ENCODE measurements around the gene FAM200B.
A peak's percentile ranks its signal among the peaks of the same experiment; 100 is the strongest.

Gene FAM200B

DNA sequence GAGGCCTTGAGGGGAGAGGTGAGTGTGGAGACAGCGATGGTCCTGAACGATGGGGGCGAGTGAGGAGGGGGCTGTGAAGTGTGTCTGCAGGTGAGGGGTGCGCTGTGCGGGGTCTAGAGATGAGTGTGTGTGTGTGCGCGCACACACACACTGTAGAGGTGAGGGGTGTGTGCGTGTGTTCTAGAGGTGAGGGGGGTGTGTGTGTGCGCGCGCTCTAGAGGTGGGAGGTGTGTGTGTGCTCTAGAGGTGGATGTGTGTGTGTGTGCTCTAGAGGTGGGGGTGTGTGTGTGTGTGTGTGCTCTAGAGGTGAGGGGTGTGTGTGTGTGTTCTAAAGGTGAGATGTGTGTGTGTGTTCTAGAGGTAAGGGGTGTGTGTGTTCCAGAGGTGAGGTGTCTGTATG, 21.8 kb downstream of the FAM200B start:
- H3K27ac ChIP-seq, result no peak overlapping the region
- in situ Hi-C loops (cut with HindIII; ENCODE audit: low pct_ligation_motif_present, low sequenced_read_pairs), result no loop called here
- TF ChIP-seq CTCF (IDR thresholded peaks at IDR 0.05; ENCODE audit: low read depth, low read length, missing control alignments), result no peak

DNA sequence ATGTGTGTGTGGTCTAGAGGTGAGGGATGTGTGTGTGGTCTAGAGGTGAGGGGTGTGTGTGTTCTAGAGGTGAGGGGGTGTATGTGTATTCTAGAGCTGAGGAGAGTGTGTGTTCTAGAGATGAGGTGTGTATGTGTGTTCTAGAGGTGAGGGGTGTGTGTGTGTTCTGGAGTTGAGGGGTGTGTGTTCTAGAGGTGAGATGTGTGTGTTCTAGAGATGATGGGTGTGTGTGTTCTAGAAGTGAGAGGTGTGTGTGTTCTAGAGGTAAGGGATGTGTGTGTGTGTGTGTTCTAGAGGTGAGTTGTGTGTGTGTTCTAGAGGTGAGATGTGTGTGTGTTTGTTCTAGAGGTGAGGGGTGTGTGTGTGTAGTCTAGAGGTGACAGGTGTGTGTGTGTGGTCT, 22.5 kb downstream of the FAM200B start:
- in situ Hi-C loops (cut with HindIII; ENCODE audit: low pct_ligation_motif_present, low sequenced_read_pairs), result no loop called here
- Histone ChIP-seq H3K36me3 (replicated peaks) (no peaks in the 10 kb centered on the region), H3K4me3 (ENCODE audit: low read depth, low read length) (no peak overlapping the region), H3K27me3 (replicated peaks) (no peaks in the 10 kb centered on the region), H3K27ac (no peak overlapping the region)
- no peak for TF ChIP-seq CTCF (IDR thresholded peaks at IDR 0.05; ENCODE audit: low read depth, low read length, missing control alignments)
- no peak for DNase-seq

More for the DNA sequence above, 21.8 kb downstream of the FAM200B start:
- no peaks in the 10 kb centered on the region for H3K36me3 ChIP-seq (replicated peaks)
- peak overlapping the region; percentile 66 for H3K4me3 ChIP-seq (ENCODE audit: low read depth, low read length)
- no peak for DNase-seq
- no peaks in the 10 kb centered on the region for H3K27me3 ChIP-seq (replicated peaks)

DNA sequence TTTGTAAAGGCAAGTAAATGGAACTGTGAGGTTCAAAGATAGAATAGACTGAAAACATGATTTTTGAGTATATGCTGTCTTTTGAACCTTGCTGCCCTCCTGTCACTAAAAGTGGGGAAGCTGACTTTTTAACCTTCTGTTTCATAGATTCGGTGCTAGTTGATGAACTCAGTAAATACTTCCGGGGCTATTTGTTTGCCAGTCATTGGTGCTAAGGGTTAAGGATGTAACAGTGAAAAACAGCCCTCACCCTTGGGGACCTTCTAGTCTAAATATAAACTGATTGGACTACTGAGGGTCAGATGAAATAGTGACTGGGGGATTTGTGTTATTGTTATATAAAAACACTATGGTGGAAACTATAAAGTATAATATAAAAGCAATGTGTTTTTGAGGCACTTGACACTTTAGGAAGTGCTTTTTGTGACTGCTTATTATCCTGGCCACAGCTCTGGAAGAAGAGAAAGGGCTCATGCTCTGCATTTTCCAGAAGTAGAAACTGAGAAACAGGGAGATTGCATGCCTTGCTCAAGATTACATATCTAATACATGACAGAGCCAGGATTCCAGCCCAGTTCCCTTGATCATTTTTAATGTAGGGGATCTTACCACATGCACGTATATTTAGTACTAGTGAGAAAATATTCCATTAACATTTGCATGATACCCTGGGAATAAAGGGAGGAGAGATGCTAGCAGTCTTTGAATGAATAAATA, 25.2 kb downstream of the FAM200B start:
- H3K27ac ChIP-seq, result no peak overlapping the region
- DNase-seq, result no peak
- H3K4me3 ChIP-seq (ENCODE audit: low read depth, low read length), result no peak overlapping the region
- no peaks in the 10 kb centered on the region for H3K36me3 ChIP-seq (replicated peaks)
- TF ChIP-seq CTCF (IDR thresholded peaks at IDR 0.05; ENCODE audit: low read depth, low read length, missing control alignments), result no peak
- in situ Hi-C loops (cut with HindIII; ENCODE audit: low pct_ligation_motif_present, low sequenced_read_pairs), result no loop called here
- no peaks in the 10 kb centered on the region for H3K27me3 ChIP-seq (replicated peaks)

GRCh38 chr4:15707363-15707715, 25.7 kb downstream of the FAM200B start:
- DNase-seq, result no peak
- no peaks in the 10 kb centered on the region for H3K27me3 ChIP-seq (replicated peaks)
- TF ChIP-seq CTCF (IDR thresholded peaks at IDR 0.05; ENCODE audit: low read depth, low read length, missing control alignments), result no peak

GRCh38 chr4:15711762-15712161, 30.1 kb downstream of the FAM200B start:
- Histone ChIP-seq H3K36me3 (replicated peaks) (no peaks in the 10 kb centered on the region), H3K4me3 (ENCODE audit: low read depth, low read length) (no peak overlapping the region), H3K27ac (no peak overlapping the region), H3K27me3 (replicated peaks) (no peaks in the 10 kb centered on the region)
- TF ChIP-seq CTCF (IDR thresholded peaks at IDR 0.05; ENCODE audit: low read depth, low read length, missing control alignments), result no peak
- in situ Hi-C loops (cut with HindIII; ENCODE audit: low pct_ligation_motif_present, low sequenced_read_pairs), result no loop called here
- DNase-seq, result no peak

More at GRCh38 chr4:15707363-15707715, 25.7 kb downstream of the FAM200B start:
- Histone ChIP-seq H3K4me3 (ENCODE audit: low read depth, low read length) (no peak overlapping the region), H3K27ac (no peak overlapping the region), H3K36me3 (replicated peaks) (no peaks in the 10 kb centered on the region)
- in situ Hi-C loops (cut with HindIII; ENCODE audit: low pct_ligation_motif_present, low sequenced_read_pairs), result no loop called here

- Histone ChIP-seq H3K27me3 (replicated peaks) (no peaks in the 10 kb centered on the region), H3K36me3 (replicated peaks) (no peaks in the 10 kb centered on the region), H3K27ac (no peak overlapping the region), H3K4me3 (ENCODE audit: low read depth, low read length) (no peak overlapping the region)
- DNase-seq, result no peak
- in situ Hi-C loops (cut with HindIII; ENCODE audit: low pct_ligation_motif_present, low sequenced_read_pairs), result no loop called here
- TF ChIP-seq CTCF (IDR thresholded peaks at IDR 0.05; ENCODE audit: low read depth, low read length, missing control alignments), result no peak
These were observed 30.6 kb downstream of the FAM200B start for GRCh38 chr4:15712214-15712613.
